ENCODE data around the gene KRT6C.
"Not testable (repeated sequence)": the region's sequence is repeated elsewhere in the genome, so short reads cannot be mapped to it uniquely, and the experiment has no call there.

The KRT6C gene

GRCh38 chr12:52473768-52474167 is at the start of gene KRT6C:
Gene KRT6C (minus strand): TSS chr12:52473805. CDS start chr12:52473737, 68 bp downstream.
- no peak for DNase-seq

DNA sequence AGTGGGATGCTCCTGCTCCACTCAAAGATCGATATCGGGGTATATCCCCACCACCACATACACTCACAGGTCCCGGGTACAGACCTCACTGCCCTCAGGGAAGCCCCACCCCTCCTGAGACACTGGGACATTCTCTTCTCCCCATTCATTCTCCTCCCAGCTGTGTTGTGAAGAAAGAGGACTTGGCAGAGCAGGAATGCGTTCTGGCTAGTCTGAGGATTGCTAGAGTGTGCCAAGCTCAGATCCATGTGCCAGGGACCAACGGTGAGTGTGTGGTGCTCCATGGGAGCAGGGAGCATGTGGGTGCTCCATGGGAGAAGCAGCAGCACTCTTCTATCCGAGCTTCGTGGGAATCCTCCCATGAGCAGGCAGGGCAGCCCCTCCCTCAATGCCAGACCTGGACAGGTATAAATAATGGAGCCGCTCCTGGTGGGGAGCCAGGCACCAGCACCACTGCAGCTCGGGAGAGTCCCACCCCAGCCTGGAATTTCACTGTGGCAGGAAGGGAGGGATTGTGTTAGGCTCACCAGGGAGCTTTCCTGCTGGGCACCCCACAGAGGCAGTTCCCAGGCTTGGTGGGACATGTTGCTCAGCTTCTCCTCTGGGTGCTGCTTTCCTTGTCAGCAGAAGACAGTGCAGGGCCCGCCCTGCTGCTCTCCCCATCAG is 48.9 kb upstream of the KRT6C start:
- no peak for DNase-seq

DNA sequence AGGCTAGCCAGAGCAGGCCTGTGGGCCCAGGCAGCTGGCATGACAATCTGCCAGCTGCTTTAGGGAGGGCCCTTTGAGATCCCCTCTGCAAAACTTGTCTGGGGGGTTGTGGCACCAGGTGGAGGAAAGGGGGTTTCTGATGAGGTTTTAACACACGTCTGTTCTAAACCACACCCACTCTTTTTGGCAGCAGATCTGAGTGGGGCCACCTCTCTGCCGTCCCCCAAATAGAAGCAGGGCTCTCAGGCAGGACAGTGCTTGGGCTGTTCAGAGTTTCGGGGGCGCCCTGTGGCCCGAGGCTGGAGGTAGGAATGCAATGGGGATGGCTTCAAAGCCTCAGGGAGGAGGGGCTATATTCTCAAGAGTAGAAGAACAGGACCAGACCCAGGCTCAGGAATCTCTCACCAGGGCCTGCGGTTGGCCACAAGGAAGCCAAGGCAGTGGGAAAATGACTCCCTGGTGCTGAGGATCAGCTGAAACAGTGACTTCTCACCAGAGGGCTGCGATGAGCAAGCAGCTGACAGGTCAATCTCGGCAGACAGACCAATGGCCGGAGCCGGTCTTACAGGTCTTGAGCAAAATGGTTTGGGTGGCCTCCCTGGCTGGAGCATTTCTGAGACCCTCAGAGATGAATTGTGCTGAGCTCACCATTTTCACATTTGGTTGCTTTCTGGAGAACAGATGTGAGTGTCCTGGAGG is 48.1 kb upstream of the KRT6C start:
- peak; percentile 52 for DNase-seq

- peak; percentile 34 for DNase-seq
These were observed 47.6 kb upstream of the KRT6C start for GRCh38 chr12:52521175-52521567.

GRCh38 chr12:52519826-52520662 is 46.4 kb upstream of the KRT6C start, which contains the start of gene KRT5:
Gene KRT5 (minus strand): TSS chr12:52520394. CDS start chr12:52520296, 98 bp downstream.
- DNase-seq: peak; percentile 37

DNA sequence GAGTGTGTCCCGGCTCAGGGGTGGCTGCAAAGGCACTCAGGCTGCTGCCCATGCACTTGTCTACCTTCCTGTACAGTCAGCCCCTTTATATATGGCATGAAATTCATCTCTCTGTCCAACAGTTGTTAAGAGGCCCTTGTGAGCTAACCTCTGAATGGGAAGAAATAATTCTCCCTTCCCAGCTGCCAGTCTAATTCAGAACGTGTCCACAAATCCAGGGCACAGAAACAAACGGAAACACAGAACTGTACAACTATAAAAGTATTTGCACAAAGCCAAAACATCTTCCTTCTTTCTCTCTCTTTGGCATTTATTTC is 45.7 kb upstream of the KRT6C start:
- DNase-seq: no peak

GRCh38 chr12:52518574-52519386 is 45.2 kb upstream of the KRT6C start:
- DNase-seq: no peak

GRCh38 chr12:52517888-52518287 is 44.3 kb upstream of the KRT6C start:
- DNase-seq: no peak

DNA sequence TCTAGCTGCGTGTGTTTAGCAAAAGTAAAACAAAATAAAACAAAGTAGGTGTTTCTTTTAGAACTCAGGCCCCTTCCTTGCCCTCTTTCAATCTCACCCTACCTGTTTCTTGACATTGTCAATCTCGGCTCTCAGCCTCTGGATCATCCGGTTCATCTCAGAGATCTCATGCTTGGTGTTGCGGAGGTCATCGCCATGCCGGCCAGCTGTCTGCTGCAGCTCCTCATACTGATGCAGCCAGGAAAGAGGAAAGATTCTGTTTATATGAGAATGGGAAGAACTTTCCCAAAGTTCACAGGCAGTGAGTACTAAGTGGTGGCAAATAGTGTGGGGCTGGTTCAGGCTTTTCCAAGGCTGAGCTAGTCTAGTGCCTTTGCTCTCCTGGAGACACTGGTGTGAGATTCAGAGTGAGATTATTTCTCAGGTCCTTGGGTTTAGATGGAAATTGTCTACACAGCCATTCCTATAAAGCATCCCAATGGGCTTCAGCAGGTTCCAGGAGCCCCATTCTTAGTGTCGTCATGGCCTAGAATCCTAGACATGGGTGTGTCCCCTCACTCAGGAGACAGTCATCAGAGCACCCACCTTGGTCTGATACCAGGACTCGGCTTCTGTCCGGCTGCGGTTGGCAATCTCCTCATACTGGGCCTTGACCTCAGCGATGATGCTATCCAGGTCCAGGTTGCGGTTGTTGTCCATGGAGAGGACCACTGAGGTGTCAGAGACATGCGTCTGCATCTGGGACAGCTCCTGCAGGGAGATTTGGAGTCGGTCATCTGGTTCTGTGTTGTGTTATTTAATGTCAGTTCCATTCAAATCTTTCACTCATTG is 43.6 kb upstream of the KRT6C start:
- DNase-seq: no peak

- no peak for DNase-seq
These were observed 42.6 kb upstream of the KRT6C start for GRCh38 chr12:52515927-52516831.

DNA sequence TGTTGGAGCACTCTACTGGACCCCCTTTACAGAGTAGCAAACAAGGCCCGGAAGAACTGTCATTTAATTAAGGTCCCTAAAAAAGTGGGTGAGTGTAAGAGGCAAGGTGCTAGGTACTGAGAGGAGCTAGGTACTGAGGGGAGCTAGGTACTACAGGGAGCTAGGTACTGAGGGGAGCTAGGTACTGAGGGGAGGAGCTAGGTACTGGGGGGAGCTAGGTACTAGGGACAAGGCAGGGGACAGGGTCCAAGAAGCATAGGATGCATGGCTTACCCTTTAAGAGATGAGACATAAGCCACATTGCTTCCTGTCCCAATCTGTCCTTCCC is 41.7 kb upstream of the KRT6C start:
- no peak for DNase-seq

DNA sequence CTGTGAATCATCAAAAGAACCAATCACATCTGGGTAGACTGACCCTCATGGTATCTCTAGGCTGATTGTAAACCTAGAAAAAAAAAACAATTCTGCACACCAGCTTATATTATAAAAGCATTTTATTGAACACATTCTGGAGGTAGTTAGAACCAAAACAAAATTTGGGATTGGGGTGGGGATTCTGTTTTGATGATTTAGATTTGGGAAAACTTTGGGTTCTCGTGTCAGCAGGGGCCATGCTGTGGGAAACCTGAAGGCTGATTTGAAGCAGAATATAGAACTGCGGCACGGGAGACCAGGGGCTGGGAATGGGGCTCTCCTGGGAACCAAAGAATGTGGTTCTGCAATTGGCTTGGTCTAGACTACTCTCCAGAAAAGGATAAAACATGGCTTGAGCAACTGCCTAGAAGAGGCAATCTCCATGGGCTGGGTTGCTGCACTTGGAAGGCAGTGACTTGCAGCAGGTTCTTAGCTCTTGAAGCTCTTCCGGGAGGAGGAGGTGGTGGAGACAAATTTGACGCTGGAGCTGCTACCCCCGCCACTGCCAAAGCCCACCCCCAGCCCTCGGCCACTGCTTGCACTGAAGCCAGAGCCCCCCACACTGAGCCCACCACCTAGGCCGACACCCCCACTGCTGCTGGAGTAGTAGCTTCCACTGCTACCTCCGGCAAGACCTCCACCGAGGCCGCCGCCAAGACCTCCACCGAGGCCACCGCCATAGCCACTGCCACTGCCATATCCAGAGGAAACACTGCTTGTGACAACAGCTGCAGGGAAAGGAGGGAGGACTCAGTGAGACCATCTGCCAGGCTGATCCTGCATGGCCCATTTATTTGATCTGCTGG is 41.1 kb upstream of the KRT6C start:
- DNase-seq: no peak

DNA sequence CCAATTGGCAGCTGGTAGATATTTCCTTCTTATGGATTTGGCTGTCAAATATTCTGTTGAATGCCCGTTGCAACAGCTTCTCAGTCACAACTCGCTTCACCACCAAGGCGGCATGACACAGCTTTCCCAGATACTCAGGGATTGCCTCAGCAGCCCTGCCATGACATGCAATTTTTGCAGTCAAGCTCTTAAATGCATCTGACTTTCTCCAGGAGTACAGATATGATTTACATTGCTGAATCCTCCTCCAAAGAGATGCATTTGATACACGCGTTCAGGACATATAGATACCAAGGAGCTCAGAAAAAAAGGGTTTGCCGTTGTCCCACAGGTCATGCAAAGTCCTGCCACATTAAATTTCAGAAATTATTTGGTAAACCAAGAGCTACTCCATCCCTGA is 40.1 kb upstream of the KRT6C start:
- DNase-seq: no peak

DNA sequence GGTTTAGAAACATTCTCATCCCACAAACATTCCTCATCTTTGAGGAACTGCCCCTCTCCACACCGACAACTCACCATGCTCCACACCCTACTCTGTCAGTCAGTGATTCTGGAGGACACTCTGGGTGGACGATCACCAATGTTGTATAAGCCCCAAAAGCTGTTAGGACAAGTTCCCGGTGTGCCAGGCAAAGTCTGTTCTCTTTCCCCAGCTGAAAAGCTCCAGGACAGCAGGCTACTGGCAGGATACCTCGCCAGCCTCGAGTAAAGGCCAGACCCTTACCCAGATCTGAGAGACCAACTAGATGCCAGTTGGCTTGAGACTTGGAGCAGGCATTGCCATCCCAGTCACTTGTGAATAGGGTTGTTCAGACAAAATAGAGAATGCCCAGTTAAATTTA is 34.6 kb upstream of the KRT6C start:
- DNase-seq: no peak

DNA sequence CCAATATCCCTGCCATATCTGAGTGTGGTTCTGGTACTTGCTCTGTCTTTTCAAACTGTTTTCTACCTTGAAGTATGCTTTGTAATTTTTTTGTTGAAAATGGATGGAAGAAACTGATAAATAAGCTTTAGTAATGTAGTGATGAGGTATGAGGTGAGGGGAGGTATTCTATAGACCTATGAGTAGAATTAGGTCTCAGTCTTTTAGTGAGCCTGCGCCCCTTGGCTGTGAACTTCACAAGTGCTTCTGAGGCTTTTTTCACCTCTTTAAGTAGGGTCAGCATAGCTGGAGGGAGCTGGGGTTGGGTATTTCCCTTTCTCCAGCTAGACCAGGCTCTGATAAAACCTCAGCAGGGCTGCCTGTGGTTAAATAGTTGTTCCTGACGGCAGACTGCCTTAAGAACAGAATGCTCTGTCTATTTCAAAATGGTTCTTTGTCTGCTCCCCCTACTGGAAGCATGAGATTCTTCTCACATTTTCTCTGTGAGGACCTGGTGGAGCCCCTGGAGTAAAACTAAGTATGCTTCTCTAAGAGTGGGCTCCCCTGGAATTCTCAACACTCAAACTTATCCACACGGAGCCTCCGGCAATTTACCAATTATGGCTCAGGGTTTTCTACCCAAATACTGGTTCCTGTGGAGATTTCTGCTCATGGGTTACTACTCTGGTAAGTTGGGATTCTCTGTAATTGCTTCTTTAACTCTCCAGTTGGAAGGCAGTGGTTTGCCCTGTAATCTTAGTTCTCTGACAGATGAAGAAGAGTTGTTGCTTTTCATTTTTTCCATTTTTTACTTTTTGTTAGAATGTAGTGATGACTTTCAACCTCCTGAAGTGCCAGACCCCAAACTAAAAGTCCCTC is 33.5 kb upstream of the KRT6C start:
- no peak for DNase-seq

DNA sequence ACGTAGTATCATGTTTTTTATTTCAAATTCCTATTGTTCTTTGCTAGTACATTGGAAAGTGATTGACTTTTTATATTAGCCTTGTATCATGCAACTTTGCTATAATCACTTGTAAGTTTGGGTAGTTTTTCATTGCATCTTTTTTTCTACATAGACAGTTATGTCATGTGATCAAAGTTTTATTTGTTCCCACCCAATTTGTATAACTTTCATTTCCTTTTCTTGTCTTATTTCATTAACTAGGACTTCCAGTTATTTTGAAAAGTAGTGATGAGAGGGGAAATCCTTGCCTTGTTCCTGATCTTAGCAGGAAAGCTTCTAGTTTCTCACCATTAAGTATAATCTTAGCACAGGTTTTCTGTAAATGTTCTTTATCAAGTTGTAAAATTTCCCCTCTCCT is 29.3 kb upstream of the KRT6C start:
- DNase-seq: no peak

DNA sequence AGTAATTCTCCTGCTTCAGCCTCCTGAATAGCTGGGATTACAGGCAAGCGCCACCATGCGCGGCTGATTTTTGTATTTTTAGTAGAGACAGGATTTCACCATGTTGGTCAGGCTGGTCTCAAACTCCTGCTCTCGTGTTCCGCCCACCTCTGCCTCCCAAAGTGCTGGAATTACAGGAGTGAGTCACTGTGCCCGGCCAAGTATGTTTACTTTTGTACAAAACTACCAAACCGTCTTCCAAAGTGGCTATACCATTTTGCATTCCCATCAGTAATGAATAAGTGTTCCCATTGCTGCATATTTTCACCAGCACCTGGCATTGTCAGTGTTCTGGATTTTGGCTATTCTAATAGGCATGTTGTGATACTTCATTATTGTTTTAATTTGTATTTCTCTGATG is 27.9 kb upstream of the KRT6C start:
- DNase-seq: no peak

- not testable (repeated sequence) for DNase-seq
These were observed 27.0 kb upstream of the KRT6C start for GRCh38 chr12:52500574-52500973.
